Endometrium (tissue), 2 donors: ENCODE results near the gene S100A3.
"Not testable (repeated sequence)": the region's sequence is repeated elsewhere in the genome, so short reads cannot be mapped to it uniquely, and the experiment has no call there.

Experiments used
- FAIRE-seq: peaks from 2 replicates; lab custom pipeline; 2012; peaks lifted over from hg19 to GRCh38; lab: Jason Lieb, UNC
- donor health status: control.
- donor health status: control.

The S100A3 gene

DNA sequence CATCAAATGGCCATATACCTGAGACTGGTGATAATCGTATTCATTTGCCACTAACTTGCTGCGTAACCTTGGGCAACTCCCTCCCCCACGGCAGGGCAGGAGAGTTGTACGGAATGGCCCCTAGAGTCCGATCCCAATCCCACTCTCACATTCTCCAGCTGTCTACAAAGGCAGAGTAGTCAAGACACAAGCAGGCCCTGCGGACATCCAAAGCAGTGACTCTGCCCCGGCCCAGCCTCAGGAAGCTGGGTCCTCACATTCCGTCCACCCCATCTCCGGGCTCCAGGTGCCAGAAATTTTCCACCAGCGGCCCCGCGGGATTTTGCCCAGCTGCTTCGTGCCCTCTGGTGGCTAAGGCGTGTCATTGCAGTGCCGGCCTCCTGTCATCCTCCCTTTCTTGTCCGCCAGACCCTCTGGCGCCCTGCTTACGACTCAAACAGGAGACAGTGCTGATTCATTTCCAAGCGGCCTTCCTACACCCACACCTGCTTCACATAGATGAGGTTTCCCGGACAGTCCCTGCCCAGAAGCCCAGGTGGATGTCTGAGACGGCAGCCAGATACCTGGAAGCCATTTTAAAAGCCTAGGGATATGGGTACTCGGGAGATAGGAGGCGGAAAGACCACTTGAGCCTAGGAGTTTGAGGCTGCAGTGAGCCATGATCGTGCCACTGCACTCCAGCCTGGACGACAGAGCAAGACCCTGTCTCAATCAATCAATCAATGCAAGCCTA is 19.5 kb upstream of the S100A3 start:
- no peak for FAIRE-seq

DNA sequence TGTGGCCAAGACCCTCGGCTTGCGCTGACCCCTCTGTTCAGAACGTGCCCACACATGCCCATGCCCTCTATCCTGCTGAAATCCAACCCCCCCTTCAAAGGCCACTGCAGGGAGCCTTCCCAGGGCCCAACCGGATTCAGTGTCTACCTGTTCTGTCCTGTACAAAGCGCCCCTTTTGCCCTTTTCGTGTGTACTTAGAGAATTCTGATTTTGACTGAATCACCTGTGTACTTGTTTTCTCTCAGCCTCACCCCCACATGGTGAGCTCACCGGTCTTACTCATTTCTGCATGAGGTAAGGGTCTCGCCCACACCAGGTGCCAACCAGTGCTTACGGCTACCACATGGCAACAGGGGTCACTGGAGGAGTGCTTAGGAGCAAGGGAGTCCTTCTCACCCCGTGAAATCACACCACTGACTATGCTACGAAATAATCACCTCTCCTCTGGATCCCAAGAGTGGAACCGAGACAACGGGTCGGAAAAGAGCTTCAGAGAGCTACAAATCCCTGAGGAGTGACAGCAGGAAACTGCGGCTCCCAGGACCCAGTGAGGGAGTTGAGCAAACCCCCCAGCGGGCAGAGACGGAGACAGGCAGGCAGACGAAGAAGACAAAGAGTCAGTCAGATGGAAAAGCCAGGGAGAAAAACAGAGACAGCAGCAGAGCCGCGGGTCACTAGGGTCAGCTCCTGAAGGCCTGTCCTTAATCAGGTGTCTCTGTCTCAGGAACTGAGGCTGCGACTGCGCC is 18.7 kb upstream of the S100A3 start:
- FAIRE-seq = no peak

DNA sequence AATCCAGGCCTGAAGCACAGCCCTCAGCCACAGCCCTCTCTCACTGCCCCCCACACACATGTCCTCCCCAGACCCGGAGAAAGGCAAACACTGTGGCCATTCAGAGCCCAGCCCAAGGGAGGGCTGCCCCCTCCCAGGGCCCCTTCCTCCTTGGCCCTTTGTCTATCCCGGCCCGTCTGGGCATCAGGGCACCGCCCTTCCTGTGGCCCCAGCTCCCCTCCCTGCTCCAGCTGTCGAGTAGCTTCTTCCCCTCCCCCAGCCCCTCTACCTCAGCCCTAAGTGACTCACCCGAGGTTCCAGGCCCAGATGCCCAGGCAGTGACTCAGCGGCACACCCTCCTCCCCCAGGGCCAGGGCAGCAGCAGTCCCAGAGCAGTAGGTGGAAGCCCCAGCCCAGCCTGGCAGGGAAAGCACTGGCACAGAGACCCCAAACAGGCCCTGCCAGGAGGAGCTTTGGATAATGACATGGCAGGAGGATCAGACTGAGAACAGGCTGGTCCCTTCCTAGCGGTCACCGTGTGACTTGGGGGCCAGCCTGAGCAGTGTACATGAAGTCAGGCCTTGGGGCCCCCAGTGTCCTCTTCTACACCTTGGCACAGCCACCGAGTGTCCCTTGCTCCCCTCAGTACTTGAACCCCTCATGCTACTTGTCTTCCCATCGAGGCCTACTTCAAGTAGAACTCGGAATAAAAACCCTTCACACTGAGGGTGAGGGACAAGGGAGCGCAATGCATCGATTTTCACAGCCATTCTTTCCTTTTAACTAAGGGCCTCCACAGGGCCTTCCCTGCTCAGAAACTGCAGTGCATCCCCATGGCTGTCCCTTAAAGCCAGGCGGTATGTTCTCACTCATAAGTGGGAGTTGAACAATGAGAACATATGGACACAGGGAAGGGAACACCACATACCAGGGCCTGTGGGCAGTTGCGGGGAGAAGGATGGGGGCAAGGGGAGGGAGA is 17.6 kb upstream of the S100A3 start:
- FAIRE-seq = no peak

DNA sequence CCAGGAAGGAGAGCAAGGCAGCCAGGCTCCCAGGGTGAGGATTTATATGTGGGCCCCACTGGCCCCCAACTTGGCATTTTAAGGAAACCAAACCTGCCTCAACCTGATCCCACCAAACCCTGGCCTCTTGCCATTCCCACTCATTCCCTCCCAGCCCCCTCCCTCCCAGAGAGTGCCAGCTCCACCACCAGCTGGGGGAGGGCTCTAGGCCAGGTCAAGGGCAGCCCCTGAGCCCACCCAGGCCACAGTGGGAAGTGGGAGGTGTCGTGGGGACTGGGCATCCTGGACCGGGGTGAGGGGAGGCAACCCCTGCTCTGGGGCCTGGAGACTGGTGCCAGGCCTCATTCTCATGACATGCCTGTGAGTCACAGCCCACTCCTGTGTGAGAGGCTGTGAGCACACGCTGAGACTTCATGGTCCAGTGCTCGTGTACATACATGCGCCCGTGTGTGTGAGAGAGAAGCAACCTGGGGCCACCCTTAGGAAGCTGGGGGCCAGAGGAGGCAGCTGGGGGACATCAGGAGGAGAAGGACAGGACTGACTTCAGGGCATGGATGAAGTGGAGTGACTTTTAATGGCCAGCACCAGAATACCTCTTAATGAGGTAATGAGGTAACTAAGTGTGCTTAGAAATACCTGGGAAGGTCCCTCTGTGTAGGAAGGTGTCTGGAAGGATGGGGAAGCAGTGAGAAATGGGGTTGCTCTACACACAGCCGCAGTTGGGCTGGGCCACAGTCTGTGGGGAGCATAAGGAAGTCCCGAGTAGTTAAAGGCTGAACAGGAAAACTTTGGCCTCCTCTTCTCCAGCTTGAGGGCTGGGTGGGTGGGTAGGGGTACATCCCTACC is 16.7 kb upstream of the S100A3 start, which contains the start of gene S100A2:
TSS of gene S100A2 (minus strand) at position 316 of the 846 bp plus-strand sequence. CDS start 1,967 bp downstream, outside the sequence.
- no peak for FAIRE-seq

DNA sequence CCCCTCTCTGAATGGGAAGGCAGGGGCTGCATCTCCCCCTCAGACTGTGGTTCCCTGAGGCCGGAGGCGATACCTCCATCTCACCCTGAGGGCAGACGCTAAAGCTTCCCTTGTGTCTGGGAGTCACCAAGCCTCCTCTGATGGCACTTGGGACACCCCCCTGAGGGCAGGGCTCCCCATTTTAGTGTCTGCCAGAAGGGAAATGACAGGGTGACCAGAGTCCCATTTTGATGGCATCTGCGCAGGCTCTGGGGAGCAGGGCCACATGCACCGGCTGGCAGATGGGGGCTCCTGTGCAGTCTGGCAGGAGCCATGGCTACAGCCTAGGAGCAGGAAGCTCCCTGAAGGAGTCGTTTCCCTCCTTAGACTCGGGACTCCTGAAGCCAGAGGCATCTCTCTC is 14.9 kb upstream of the S100A3 start:
- no peak for FAIRE-seq

DNA sequence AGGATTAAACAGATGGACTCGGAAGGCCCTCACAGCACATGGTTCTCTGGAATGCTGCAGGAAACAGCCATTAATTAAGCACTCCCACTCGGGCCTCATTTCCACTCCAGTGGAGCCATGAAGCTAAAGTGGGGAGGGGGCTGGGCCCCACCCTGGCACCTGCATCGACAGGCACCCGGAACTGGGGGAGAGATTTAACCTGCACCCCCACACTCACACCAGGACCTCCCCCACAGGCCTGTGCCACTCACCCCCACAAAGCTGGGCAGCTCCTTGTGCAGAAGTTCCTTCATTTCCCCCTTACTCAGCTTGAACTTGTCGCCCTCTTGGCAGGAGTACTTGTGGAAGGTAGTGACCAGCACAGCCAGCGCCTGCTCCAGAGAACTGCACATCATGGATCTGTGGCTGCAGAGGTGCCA is 14.4 kb upstream of the S100A3 start:
- FAIRE-seq = no peak

DNA sequence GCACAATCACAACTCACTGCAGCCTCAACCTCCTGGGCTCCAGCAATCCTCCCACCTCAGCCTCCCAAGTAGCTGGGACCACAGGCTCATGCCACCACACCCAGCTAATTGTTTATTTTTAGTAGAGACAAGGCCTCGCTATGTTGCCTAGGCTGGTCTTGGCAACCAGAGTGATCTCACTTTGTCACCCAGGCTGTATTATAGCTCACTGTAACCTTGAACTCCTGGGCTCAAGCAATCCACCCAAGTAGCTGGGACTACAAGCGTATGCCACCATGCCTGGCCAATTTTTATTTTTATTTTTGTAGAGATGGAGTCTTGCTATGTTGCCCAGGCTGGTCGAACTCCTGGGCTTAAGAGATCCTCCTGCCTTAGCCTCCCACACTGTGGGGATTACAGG is 13.0 kb upstream of the S100A3 start:
- FAIRE-seq = not testable (repeated sequence)

DNA sequence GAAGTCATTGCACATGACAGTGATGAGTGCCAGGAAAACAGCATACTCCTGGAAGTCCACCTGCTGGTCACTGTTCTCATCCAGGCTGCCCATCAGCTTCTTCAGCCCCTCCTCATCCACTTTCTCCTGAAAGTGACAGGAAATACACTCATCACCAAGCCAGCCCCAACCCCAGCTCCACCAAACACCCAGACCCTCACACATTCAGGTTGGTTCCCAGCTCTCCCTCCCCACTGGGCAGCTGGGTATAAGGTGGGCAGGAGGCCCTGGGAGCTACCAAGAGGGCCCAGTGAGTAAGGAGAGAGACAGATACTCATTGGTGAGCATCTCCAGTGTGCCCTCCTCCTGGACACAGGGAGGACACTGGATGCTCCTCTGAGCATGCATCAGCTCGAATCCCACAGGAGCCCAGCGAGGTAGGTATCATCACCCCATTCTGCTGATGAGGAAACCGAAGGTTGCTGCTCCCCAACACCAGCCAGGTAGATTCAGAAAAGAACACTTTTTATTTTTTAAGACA is 12.5 kb upstream of the S100A3 start:
- no peak for FAIRE-seq

DNA sequence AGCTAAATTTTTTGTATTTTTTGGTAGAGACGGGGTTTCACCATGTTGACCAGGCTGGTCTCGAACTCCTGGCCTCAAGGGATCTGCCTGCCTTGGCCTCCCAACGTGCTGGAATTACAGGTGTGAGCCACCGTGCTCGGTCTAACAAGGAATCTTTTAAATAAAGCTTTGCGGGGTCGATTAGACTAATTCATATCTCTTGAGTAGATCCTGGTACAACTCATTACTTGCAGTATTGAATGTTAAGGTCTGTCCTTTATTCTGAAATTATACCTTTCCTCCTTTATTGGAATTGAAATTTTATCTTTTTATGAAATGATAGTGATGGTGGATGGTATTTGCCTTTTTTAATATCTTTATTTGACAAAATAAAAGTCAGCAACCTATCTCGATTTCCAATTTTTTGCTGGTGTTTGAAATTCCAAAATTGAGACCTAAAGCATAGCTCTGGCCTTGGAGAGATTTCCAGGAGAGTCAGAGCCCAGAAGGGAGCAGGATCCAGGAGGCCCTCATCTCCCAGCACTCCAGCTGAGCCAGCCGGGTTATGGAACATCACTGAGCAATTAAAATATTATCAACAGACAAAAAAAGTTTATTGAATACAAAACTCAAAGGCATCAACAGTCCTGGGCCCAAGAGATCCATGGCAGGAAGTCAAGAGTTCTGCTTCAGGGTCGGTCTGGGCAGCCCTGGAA is 11.9 kb upstream of the S100A3 start:
- no peak for FAIRE-seq

DNA sequence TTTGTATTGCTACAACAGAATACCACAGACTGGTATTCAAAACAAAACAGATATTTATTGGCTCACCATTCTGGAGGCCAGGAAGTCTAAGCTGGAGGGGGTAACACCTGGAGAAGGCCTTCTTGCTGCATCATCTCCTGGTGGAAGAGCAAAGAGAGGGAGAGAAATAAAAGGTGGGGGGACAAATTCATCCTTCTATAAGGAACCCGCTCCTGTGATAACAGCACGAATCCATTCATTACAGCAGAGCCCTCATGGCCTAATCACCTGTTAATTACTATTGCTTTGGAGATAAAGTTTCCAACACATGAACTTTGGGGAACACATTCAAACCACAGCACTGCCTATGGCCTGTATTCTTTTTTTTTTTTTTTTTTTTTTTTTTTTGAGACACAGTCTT is 11.2 kb upstream of the S100A3 start:
- no peak for FAIRE-seq

DNA sequence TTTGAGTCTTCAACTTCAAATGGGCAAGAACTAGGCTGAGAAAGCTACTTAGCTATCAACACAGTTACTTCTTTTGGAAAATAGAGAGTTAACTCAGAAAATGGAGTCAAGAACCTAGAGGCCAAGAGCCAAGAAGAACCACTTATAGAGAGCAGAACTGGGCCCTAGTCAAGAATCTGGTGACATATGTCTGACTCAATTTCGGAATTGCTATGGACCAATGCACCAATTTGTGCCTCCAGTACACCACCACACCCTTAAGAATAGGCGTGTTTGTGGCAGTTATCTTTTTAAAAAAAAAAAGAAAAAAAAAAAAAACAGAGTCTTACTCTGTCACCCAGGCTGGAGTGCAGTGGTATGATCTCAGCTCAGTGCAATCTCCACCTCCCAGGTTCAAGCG is 8.8 kb upstream of the S100A3 start:
- FAIRE-seq = no peak

DNA sequence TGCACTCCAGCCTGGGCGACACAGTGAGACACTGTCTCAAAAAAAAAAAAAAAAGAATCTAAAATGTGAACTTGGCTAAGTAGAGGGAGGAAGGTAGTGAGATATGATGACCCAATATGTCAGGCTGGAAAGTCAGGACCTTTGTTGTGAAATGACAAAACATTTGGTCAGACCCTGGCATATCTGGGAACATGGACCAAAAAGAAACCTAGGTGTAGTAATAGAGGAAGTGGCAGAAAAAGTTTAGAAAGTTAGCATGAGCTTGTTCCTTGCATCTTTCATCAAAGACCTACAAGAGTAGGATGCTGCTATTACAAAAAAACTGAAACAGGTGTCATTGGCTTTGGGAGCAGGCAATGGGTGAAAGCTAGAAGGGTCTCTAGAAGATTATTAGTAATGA is 7.3 kb upstream of the S100A3 start:
- no peak for FAIRE-seq

DNA sequence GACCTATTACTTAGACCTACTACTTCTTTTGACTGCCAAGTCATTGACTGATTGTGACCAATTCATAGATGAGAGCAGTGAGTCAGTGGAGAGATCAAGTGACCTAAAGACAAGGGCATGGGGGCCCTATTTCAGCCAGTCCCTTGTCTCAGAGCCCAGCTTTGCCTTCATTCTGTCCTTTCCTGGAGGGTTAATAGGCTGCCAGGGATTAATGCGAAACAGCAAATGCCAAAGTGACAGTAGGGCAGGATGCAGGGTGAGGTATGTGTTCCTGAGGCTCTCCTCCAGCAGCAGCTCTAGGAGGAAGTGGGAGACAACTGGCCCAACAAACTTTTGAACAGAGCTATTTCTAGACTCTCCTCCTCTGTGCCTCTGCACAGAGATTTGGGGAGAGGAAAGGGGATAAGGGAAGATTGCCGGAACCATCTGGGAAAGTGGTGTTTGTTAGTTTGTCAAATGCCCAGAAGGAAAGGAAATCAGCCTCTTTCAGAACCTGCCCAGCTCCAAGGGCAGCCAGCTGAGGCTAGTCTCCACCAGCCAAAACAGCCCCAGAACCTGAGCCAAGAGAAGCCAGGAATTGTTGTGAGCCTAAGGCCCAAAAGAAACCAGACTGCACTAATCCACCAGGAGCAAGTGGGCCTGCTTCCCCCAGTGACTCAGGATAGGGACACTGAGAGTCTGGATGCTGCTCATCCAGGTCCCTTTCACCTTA is 4.9 kb upstream of the S100A3 start:
- FAIRE-seq = no peak

DNA sequence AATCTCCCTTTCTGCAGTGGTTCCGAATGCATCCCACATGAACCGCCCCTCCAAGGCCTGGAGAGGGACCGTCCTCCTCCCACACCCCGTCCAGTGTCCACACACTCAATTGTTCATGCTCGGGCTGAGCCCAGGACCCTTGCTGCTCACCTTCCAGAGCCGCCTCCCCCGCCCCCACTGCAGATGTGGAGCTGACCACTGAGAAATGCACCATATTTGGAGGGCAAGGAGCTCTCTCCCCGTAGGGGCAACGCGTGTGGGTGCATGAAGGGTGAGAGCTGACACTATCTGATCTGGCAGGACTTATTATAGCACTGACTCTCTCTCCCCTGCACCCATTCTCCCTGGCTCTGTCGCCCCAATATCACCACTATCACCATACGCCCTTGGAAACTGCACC is 4.0 kb upstream of the S100A3 start:
- no peak for FAIRE-seq

DNA sequence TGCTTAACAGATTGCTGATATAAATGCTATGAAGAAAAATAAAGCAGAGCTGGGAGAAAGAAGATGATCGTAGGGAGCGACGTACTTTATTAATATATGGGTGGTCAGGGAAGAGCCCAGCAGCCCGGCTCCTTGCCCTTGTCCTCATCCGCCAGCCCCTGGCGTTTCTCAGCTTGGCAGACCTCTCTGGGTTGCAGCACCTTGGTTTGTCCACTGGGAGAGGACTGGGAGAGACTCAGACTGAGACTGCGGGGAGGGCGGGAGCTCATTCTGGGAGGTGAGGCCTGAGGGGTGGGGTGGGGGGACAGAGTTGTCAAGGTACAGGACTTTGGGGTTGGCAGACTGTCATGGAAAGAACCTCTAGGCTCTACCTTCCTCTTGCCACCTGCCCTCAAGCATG is 3.3 kb upstream of the S100A3 start:
- FAIRE-seq = no peak

DNA sequence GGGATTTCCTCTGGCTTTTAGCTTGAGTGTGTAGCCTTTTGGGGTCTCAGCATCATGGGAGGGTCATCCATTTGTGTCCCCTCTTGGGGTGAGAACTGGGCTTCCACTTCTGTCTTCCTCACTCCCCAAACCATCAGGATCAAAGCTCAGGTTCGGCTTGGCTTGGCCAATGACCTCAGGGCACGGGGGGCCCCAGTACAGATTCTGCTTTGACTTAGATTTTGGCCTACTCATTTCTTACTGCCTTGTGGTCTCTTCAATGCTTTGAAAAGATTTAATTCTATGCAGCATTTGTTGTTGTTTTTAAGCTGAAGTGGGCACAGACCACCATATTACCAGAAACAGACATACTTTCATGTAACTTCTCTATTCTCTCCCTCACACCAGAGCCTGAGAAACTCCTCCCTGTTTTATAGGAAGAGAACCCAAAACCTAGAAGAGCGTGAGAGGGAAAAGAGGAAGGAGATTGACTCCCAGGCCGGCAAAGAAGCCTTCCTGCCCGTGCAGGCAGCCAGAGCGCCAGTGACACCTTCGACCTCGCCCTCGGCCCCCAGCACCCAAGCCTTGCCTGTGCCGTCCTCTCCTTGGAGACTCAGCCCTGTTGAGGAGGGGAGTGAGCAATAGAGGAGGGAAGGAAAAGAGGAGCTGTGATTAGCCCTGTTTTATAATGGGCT is 1.9 kb upstream of the S100A3 start:
- FAIRE-seq = no peak

DNA sequence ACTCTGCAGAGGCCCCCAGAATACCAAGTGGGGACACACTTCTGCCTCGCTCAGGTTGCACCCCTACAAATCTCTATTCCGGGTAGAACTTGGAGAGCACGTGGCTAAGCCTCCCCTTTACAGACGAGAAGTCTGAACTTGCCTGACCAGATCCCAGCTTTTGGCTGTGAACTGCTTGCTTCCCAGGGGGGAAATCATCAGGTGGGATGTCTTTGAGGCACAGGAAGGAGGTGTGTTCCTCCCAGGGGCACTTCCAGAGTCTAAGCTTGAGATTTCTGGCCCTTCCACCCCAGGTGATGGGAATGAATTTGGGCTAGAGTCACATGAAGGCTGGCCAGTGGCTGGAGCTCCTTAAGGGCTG is 1.3 kb upstream of the S100A3 start:
- FAIRE-seq = no peak

DNA sequence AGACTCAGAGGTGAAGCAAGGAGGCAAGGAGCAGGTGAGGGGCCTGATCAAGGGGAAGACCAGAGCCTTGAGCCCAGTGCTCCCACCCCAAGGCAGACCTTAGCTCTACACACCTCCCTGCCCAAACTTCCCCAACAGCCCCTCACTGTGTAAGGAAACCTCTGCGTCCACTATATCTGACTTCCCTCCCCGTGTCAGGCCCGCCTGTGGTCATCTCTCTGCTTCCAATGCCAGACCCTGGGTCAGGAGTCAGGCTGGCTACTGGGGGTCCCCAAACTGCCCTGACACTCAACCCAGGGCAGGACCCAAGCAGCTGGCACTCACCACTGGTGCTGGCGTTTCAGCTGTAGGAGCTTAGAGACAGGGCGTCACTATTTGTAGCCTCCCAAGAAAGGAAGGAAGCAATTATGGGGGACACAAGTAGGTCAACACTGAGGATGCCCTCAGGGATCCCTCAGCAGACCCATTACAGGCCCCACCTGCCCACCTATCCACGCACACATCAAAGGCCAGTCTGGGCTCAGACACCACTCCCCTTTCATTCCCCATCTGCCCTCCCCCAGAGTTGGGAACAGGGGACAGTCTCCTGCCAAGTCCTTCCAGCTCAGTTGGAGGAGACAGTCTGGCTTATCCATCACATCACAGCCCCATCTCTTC is 811 bp upstream of the S100A3 start:
- FAIRE-seq = no peak
